Measurements from ENCODE around the gene OR56B4. TPM values are rescaled to one million over a fixed set of nuclear protein-coding genes. Genes with fewer than 3 reads are reported as not detected.
"Not testable (repeated sequence)": the region's sequence is repeated elsewhere in the genome, so short reads cannot be mapped to it uniquely, and the experiment has no call there.

The OR56B4 gene
- total RNA-seq, 1 donor from 2014 or later, result not detected

GRCh38 chr11:6124245-6124644 lies 16.8 kb downstream of the OR56B4 start:
- H3K9me3 Mint-ChIP-seq (ENCODE audit: unreplicated experiment), result no peaks in the 10 kb centered on the region
- no peaks in the 10 kb centered on the region for H3K4me1 Mint-ChIP-seq (ENCODE audit: unreplicated experiment)
- H3K27me3 Mint-ChIP-seq (ENCODE audit: unreplicated experiment), result no peaks in the 10 kb centered on the region
- TF ChIP-seq CTCF (IDR thresholded peaks at IDR 0.05), result no peak
- H3K36me3 Mint-ChIP-seq (ENCODE audit: unreplicated experiment), result no peaks in the 10 kb centered on the region
- DNase-seq (ENCODE audit: extremely low spot score, unreplicated experiment), result no peak
- no peak overlapping the region for H3K4me3 Mint-ChIP-seq (ENCODE audit: unreplicated experiment)
- no peak overlapping the region for H3K27ac Mint-ChIP-seq (ENCODE audit: unreplicated experiment)

GRCh38 chr11:6127881-6128280 lies 20.4 kb downstream of the OR56B4 start:
- DNase-seq (ENCODE audit: extremely low spot score, unreplicated experiment), result no peak
- H3K27me3 Mint-ChIP-seq (ENCODE audit: unreplicated experiment), result peaks cover 3% of the 10 kb centered on the region
- no peak overlapping the region for H3K27ac Mint-ChIP-seq (ENCODE audit: unreplicated experiment)
- no peak for TF ChIP-seq CTCF (IDR thresholded peaks at IDR 0.05)
- H3K9me3 Mint-ChIP-seq (ENCODE audit: unreplicated experiment), result no peaks in the 10 kb centered on the region
- H3K36me3 Mint-ChIP-seq (ENCODE audit: unreplicated experiment), result no peaks in the 10 kb centered on the region
- H3K4me3 Mint-ChIP-seq (ENCODE audit: unreplicated experiment), result no peak overlapping the region
- H3K4me1 Mint-ChIP-seq (ENCODE audit: unreplicated experiment), result no peaks in the 10 kb centered on the region

GRCh38 chr11:6129011-6129410 lies 21.5 kb downstream of the OR56B4 start:
- no peak overlapping the region for H3K27ac Mint-ChIP-seq (ENCODE audit: unreplicated experiment)
- no peak for DNase-seq (ENCODE audit: extremely low spot score, unreplicated experiment)
- no peak for TF ChIP-seq CTCF (IDR thresholded peaks at IDR 0.05)
- no peaks in the 10 kb centered on the region for H3K9me3 Mint-ChIP-seq (ENCODE audit: unreplicated experiment)
- H3K4me1 Mint-ChIP-seq (ENCODE audit: unreplicated experiment), result no peaks in the 10 kb centered on the region
- H3K36me3 Mint-ChIP-seq (ENCODE audit: unreplicated experiment), result no peaks in the 10 kb centered on the region
- H3K4me3 Mint-ChIP-seq (ENCODE audit: unreplicated experiment), result no peak overlapping the region
- H3K27me3 Mint-ChIP-seq (ENCODE audit: unreplicated experiment), result peaks cover 3% of the 10 kb centered on the region

- no peak for TF ChIP-seq CTCF (IDR thresholded peaks at IDR 0.05)
- no peak overlapping the region for H3K27ac Mint-ChIP-seq (ENCODE audit: unreplicated experiment)
- H3K9me3 Mint-ChIP-seq (ENCODE audit: unreplicated experiment), result no peaks in the 10 kb centered on the region
- no peaks in the 10 kb centered on the region for H3K4me1 Mint-ChIP-seq (ENCODE audit: unreplicated experiment)
- H3K36me3 Mint-ChIP-seq (ENCODE audit: unreplicated experiment), result no peaks in the 10 kb centered on the region
- no peak overlapping the region for H3K4me3 Mint-ChIP-seq (ENCODE audit: unreplicated experiment)
- peaks cover 3% of the 10 kb centered on the region for H3K27me3 Mint-ChIP-seq (ENCODE audit: unreplicated experiment)
- no peak for DNase-seq (ENCODE audit: extremely low spot score, unreplicated experiment)
Observed at GRCh38 chr11:6129635-6130034, 22.2 kb downstream of the OR56B4 start.

GRCh38 chr11:6132431-6132830 lies 24.9 kb downstream of the OR56B4 start:
- no peak overlapping the region for H3K27ac Mint-ChIP-seq (ENCODE audit: unreplicated experiment)
- no peaks in the 10 kb centered on the region for H3K9me3 Mint-ChIP-seq (ENCODE audit: unreplicated experiment)
- no peaks in the 10 kb centered on the region for H3K4me1 Mint-ChIP-seq (ENCODE audit: unreplicated experiment)
- no peak overlapping the region for H3K4me3 Mint-ChIP-seq (ENCODE audit: unreplicated experiment)
- TF ChIP-seq CTCF (IDR thresholded peaks at IDR 0.05), result no peak
- H3K27me3 Mint-ChIP-seq (ENCODE audit: unreplicated experiment), result peaks cover 5% of the 10 kb centered on the region
- DNase-seq (ENCODE audit: extremely low spot score, unreplicated experiment), result no peak
- H3K36me3 Mint-ChIP-seq (ENCODE audit: unreplicated experiment), result no peaks in the 10 kb centered on the region

- peaks cover 10% of the 10 kb centered on the region for H3K27me3 Mint-ChIP-seq (ENCODE audit: unreplicated experiment)
- not testable (repeated sequence) for H3K4me1 Mint-ChIP-seq (ENCODE audit: unreplicated experiment); H3K36me3 Mint-ChIP-seq (ENCODE audit: unreplicated experiment); DNase-seq (ENCODE audit: extremely low spot score, unreplicated experiment); H3K4me3 Mint-ChIP-seq (ENCODE audit: unreplicated experiment); H3K27ac Mint-ChIP-seq (ENCODE audit: unreplicated experiment); H3K9me3 Mint-ChIP-seq (ENCODE audit: unreplicated experiment)
Observed at GRCh38 chr11:6135936-6136335, 28.5 kb downstream of the OR56B4 start.

Data from osteocyte (in vitro differentiated cells).